GM21447 (cell line): Measurements from ENCODE around the gene SCRN2.

ENCODE experiments used
- ATAC-seq: cut with Tn5 transposase; IDR thresholded peaks from one replicate; pipeline ENCODE4 v1.9.1; 2021; ENCODE audit not compliant: unreplicated experiment

Gene SCRN2

DNA sequence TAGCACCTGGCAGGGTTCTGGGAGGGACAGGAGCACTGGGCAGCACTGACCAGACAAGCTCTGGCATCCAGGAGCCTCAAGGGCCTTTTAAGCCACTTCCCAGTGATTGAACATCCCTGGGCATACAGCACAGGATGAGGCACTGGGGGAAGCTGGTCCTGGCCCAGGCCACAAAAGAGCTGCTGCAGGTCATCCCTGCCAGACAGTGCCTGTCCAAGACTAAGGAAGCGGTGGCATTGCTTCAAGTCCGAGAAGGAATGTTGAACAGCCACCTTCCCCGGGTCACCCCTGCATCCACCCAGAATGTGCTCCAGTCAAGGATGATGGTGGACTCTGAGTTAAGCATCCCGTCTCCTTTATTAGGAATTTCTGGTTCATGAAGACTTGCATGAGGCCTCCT lies 18.3 kb downstream of the SCRN2 start:
- no peak for ATAC-seq

DNA sequence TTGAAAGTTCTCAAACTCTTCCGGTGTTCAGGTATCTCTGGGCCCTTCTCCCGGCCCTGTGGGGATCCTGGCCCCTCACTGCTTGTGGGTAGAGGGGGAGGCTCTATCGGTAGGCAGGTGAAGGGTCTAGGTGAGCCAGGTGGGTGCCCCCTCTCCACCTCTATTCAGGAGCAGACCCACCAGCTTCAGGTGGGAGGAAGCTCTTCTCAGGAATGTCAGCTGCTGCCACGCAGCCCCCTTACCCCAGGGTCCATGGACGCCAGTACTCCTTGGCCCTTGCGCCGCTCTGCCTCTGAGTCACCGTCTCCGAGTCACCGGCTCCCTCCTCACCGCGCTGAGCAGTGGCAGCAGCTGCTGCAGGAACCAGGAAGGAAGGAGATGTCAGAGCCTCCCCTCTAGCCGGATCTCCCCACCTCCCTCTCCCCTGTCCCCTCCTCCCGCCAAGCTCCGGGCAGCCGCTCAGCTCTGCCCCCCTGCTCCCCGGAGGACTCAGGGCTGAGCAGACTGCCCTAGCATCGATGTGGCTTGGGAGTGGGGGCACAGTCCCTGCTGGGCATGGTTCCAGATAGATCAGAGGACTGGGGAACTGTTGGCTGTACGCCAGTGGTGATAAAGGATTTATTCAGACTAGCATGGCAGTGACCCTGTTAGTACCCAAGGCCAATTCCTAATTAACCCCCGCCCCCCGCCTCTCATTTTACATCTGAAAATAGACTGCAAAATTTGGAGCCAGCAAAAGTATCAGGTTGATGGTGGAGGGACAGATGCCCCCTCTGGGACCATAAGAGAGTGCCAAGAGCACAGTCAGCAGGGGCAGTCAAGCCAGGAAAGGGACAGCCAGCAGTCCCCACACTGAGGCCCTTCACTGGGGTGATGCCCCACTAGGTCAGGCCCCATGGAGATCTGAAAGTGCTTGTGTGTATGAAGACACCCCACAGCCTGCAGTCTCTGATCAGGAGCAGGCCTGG lies 19.4 kb downstream of the SCRN2 start, which contains the start of gene OSBPL7:
OSBPL7 (minus strand) TSS at position 371 of the 968 bp plus-strand sequence. CDS start 1,516 bp downstream, outside the sequence.
- peak; percentile 86 for ATAC-seq

DNA sequence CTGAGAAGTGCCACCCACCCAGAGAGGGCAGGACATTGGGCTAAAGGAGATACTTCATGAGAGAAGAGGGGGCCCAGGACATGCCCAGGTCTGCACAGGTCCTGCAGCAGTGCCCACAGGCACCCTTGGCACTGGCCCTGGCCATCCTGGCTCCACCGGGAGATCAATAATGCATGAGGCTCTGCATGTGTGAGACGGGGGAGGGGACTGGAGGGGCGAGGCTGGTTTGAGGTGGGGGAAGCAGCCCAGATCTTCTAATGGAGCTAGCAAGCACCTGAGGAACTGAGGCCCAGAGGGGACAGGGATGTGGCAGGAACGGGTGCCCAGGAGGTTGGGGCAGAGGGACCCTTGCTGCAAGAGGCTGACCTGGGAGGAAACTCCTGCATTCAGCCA lies 20.0 kb downstream of the SCRN2 start:
- ATAC-seq, result no peak

DNA sequence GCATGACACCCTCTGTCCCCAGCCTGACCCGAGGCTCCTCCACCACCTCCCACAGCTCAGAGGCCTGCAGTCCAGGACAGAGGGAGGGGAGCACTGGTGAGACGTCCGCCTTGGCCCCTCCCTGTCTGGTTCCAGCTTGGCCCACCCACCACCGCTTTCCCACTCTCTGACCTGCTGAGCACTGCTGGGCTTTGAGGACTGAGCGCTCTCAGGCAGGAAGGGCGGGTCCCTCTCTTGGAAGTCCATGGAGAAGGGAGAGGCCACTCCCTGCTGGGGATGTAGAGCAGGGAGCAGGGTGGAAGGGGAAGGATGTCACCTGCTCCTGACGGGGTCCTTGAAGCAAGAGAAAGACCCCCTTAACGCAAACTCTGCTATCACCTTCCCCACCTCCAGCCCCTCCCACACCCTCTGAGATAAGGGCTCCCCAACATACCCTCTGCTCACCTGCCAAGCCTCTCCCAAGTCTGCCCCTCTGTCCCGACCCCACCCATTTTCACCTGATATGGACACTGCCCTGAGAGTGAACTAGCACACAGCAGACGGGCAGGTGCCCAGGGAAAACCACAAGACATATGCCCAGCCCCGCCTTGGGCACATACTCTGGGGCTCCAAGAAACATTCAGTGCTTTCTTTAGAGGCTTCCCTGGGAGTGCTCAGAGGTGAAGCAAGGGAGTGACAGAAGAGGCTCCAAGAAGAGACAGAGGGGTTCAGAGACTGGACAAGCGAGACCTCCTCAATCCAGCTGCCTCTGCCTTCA lies 20.9 kb downstream of the SCRN2 start:
- no peak for ATAC-seq

DNA sequence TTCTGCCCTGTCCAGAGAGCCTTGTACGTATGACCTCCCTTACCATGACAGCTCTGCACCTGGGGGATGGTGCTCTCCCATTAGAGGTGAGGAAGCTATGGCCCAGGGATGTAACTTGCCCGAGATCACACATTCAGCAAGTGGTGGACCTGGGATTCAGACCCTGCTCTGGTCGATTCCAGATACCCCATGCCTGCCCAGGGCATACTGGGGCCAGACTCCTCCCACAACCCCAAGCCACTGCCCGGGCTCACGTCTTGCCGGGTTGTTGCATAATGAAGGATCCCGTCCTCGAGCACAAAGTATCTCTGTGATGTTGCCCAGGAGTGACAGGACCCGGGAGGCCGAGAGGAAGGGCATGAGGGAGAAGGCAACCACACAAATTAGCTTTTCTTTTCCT lies 21.6 kb downstream of the SCRN2 start:
- ATAC-seq, result no peak

DNA sequence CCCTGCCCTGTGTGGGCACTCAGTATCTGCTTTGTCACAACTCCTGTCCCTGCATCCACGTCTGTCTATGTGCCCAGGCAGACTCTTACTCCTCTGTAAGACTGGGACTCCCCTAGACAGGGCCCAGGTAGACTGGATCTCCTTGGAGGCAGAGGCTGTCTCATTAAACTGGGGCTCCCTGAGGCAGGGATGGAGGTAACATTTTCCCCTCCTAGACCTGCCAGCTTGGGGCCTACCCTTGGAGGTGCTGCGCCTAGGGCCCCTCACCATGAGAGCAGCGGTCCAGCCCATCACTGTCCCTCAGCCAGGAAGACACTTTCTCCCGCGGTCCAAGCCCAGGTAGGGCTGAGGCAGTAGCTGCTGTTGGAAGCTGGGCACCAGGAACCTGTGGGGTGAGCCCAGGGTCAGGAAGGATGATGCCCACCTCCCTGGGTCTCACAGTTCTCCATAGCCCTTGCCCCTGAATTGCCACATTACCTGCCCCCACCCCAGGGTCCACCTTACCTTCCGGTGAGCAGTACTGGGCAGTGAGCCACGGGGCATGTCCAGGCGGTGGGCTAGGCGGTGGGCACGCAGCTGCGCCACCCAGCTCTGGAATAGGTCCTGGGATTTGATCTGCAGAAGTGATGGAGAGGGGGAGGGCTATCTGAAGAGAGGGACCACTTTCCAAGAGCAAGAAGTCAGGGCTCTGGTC lies 22.9 kb downstream of the SCRN2 start:
- no peak for ATAC-seq

DNA sequence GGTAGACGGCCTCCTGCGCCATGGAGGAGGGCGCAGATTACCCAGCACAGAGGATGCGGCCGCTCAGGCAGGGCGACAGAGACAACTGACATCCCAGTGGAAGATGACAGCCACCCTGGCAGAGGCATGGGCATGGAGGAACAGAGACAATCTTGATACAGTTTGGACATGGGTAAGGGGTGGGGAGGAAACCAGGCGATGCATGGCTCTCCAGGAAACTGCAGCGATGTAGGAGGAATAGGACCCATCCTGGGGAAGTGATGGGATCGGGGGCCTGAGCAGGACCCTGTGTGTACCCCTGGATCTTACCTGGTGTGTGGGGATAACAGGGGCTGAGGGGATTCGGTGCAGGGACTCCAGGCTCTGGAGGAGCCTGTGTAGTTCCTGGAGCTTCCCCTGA lies 24.1 kb downstream of the SCRN2 start:
- no peak for ATAC-seq

DNA sequence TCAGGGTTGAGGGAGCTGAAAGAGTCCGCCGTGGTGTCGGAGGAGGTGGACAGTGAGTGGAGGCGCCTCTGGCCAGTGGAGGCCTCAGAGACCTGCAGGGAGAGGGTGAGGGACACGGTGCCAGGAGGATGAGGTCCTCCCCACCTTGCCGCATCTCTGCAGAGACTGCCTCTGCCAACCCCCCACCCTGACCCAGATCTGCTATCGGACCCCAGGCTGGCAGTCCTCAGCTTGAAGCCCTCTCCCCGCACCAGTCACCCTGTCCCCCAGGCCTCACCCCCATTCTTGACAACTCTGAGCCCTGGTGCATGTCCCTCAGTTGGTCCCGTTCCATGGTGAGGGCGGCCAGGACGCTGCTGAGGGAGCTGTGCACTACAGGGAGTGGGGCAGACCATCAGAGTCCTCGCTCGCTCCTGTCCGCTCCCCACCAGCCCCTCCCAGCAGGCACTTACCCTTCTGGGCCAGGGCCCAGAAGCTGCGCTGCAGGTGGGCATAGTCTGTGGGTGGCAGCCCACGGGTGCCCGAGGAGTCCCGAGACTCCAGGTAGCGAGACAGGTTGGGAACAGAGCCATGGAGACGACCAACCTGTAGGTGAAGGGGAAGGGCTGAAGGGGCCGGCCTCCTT lies 24.9 kb downstream of the SCRN2 start:
- no peak for ATAC-seq

DNA sequence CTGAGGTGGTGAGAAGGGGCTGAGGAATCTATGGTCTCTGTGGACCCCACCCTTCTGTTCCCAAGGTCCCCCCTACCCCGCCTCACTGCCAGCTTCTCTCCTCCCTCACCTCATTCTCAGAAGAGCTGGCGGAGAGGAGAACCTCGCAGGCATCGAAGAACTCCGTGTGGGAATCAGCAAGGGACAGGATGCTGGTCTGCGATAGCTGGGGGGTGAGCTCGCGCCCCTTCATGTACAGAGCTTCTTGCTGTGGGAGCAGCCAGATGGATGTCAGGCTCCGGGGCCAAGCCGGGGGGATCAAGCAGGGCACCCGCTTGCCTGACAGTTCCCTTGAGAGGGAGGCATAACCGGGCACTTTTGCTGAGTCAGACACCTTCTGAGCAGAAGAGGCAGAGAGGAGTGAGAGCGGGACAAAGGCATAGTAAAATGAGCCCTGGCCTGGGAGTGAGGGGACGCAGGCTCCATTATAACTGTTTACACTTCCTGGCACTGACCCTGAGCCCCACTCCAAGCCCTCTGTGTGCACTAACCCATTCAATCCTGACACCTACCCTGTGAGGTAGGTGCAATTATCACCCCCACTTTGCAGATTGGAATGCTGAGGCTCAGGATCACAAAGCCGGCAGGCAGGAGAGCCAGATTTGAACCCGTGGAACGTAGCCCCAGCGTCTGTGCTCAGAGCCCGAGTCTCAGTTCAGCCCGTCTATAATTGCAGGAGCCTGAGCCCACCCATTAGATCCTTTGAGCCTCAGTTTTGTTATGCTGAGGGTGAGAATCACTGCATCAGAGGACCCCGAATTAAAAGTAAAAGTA lies 25.8 kb downstream of the SCRN2 start:
- no peak for ATAC-seq

DNA sequence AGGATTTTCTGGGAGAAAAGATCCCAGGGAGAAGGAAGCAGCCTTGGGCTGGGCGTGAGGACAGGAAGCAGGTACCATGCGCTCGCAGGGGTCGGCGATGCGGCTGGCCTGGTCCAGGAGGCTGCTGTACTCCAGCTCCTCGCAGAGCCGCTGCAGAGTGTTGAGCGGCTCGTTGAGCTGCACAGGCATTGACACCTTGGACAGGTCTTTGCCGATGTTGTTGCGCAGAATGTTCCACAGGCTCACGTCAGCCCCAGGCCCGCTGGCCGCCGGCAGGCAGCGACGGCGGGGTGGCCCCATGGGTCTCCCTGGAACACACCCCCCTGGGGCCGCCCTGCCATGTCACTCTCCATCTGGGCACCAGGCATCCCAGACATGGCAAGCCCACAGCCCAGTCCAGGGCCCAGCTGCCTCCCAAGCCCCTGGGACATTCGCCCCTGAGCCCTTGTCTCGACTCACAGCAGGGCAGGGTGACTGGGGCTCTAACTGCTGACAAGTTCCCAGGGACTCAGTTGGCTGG lies 27.5 kb downstream of the SCRN2 start:
- no peak for ATAC-seq

DNA sequence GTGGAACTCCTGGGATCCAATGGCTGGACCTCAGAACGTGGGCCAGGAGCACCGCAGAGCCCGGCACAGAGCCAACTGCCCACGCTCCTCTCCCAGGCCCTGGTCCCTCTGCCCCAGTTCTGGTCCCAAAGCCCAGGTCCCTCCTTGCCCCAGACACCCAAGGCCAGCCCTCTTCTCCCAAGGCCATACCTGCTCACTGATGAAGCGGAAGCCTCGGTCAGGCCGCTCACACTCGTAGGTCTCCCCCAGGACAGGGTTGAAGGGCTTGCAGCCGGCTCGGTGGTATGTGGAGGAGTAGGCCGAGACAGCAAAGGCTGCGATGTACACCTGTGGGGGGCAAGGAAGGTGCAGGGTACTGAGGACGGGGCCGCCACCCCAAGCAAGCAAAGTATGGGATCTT lies 28.0 kb downstream of the SCRN2 start:
- no peak for ATAC-seq

DNA sequence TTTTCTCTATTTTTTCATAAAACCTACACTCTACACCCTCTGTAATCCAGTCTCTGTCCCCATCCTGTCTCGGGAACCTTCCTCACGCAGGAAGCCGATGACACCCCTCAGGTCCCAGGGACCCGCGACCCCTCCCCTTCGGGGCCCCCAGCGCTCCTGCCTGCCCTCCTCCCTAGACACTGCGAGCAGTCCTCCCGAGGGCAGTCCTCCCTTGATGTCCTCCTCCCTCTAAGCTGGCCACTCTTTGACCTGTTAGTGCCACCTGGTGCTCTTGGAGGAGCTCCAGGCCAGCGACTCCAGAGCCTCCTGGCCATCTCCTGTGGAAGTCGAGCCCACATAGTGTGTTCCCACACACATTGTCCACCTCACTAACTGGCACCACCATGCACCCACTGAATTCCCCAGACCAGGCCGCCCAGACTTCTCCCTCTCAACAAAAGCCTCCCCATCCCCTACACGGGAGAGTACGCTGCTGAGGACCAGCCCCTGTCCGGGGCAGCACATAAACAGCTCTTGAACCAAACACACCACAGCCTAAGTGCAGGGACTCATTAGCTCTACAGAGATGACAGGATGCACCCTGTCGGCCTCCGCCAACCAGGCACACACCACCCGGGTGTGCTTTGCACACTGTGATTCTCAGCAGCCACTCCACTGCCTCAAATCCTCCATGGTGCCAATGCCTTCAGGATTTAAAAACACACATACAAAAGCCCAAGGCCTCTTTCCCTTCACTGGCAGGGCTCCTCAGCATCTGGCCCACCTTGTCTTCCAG lies 28.7 kb downstream of the SCRN2 start:
- no peak for ATAC-seq

DNA sequence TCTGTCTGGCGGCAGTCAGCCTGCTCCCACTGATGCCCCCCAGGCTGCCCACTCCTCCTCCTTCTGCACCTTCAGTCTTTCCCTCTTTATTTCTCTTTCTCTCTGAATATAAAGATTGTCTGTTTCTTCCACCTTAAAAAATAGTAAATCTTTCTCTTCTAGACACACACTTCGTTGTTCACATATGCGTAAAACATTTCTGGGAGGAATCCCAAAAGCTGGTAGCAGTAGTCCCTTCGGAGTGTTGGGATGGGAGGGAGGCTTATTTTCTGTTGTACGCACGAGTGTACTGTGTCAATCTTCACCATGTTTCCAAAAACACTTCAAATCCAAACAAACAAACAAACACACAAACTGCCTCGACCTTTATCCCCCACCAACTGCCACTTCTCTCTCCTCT lies 29.4 kb downstream of the SCRN2 start:
- ATAC-seq, result no peak

DNA sequence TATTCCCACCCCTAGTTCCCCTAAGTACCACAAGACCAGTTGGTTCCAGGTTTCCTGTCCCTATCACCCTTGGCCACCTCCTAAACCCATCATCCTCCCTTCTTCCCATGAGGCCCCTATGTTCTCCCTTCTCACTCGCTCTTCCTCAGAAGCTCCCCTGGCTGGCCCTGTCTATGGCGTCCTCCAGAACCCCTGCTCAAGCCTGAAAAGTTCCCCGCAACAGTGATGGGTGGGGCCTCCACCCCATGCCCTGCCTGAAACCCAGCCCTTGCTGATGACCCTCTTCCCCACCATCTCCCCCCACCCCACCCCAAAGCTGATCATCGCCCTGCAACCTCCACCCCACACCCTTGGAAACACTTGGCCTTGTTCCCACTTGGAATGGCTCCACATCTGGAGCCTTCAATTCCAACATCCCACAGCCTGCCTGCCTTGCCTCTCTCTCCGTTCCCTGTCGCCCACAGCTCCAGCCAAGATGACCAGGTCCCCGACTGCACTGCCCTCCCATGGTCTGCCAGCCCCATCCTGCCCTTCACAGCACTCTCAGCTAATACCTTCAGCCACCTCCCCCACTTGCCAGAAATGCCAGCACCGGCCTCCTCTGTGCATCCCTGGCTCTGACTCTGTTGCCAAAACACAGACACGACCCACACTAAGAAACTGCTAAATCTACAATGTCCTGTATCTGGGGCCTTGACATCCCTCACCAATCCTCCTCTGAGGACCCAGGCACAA lies 30.0 kb downstream of the SCRN2 start:
- no peak for ATAC-seq

DNA sequence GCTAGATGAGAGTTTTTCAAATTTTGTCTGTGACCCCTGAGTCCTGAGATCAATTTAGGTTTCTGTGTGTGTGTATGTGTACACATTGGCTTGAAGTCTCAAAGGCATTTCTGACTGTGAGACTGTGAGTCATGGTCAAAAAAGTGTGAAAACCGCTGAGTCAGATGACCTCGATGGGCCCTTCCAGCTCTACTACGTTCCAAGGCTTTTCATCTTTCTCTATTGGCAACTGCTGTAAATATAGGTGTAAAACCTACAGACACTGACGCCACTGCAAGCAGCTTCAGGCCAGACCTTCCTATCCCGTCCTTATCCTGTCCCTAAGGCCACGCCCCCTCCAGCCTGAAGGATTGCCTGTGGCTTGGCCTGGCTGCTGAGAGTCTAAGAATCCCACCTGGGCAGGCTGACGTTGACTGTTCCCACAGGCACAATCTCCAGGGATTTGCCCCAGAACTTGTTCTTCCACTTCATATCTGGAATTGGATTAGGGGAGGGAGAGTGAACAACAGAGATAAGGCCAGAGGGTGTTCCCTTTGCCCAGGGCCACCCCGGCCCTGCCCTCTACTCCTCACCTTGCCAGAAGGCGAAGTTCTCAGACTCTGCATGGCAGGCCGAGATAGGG lies 30.8 kb downstream of the SCRN2 start:
- no peak for ATAC-seq

DNA sequence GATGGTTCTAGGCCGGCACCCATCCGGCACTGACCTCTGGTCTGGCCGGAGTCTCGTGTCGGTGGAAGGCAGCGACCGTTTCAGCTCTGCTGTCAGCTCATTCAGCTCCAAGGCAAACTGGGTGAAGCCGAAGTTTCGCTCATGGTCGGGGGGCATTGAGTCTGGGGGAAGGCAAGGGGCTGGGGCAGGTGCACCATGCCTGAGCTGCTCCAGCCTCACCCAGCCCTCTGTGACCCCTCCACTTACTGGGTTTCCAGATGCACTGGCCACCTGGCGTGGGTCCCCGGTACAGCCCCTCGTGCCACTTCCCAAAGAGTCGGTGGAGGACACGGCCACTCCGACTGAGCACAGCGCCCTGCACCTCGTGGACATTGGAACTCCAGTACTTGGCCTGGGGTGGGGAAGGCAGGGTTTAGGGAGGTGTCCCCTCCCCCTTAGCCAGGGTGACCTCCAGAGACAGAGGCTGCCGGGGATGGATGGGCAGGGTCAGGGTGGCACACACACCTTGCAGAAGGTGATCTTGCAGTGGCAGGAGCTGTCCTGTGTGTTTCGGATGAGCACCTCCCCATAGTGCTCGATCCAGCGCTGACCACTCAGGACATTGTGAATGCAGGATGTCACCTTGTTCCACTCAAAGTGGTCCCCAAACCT lies 32.1 kb downstream of the SCRN2 start:
- ATAC-seq, result no peak

DNA sequence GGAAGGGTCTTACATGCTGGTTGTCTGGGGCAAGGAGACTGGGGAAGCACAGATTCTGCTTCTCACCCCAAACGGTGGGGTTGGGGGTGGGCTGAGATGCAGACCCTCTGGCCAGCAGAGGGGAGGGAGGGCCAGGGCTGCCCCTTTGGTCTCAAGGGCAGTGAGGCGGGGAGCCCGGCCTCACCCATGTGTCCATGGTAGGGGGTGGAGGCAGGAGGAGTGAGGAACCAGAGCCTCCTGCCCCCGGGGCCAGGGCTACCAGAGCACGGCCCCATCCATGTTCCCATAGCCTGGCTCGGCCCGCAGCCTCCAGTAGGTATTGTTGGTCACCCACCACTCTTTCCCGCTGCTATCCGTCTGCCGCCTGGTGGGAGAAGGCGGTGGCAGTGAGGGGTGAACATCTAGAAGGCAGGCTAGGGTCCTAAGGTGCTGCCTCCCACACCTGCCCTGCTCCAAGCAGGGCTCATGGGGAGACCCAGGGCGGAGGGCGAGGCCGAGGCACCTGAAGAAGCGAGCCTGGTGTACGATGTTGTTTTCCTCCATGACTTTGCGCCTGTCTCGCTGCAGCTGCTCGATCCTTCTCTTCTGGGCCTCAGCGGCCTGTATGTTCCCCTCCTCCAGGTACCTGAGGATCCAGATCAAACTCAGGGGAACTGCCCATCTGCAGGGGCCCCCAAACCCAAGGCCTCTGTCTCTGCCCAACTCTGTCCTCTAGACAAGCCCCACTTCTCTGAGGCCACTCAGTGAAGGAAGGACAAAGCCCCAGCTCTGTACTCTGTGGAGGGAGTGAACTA lies 32.8 kb downstream of the SCRN2 start:
- ATAC-seq, result no peak
